SKM-1 (cell line): Measurements from ENCODE around the gene ZNF554.
"Not testable (repeated sequence)": the region's sequence is repeated elsewhere in the genome, so short reads cannot be mapped to it uniquely, and the experiment has no call there.

Source experiments
- DNase-seq: peaks from one replicate; lab custom pipeline; 2025; ENCODE audit not compliant: unreplicated experiment; lab: John Stamatoyannopoulos, UW

The ZNF554 gene

DNA sequence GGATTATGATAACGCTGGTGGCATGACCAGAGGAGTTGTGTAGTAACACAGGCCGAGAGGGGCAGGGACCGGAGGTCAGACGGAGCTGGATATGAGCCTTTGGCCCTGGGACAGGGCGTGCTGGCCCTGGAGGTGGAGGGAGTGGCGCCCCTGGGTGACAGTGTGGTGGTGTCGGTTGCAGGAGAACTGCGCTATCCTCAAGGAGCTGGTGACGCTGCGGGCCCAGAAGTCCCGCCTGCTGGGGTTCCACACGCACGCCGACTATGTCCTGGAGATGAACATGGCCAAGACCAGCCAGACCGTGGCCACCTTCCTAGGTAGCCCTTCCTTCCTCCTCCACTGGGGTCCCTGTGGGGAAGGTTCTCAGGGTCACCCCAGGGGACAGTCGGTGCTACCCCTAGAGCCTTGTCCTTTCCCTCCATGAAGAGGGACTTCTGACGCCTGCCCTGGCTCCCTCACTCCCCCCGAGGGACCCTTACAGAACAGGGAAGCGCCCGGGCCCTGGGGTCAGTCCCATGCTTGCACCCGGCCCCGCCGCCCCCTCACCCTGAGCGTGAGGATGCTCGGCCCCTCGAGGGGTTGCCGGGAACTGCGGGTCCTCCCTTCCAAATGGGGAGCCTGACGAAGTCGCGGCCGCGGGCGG lies 12.8 kb upstream of the ZNF554 start:
- no peak for DNase-seq

DNA sequence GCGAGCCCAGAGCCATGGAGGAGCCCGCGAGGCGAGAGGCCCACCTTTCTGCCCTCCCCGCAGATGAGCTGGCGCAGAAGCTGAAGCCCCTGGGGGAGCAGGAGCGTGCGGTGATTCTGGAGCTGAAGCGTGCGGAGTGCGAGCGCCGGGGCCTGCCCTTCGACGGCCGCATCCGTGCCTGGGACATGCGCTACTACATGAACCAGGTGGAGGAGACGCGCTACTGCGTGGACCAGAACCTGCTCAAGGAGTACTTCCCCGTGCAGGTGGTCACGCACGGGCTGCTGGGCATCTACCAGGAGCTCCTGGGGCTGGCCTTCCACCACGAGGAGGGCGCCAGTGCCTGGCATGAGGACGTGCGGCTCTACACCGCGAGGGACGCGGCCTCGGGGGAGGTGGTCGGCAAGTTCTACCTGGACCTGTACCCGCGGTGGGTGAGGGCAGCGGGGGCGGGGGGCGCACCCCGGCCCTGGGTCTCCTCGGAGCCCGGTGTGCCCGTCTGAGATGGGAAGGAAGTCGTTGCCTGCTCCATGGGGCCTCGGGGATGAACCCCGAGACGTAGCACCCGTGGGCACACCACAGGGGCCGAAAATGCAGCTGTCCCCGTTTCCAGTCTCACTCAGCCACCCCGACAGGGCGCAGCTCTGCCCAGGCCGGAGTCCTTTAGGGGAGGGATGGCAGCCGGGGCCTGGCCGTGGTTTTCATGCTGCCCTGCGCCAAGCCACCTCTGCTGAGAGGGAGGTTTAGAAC lies 12.1 kb upstream of the ZNF554 start:
- no peak for DNase-seq

DNA sequence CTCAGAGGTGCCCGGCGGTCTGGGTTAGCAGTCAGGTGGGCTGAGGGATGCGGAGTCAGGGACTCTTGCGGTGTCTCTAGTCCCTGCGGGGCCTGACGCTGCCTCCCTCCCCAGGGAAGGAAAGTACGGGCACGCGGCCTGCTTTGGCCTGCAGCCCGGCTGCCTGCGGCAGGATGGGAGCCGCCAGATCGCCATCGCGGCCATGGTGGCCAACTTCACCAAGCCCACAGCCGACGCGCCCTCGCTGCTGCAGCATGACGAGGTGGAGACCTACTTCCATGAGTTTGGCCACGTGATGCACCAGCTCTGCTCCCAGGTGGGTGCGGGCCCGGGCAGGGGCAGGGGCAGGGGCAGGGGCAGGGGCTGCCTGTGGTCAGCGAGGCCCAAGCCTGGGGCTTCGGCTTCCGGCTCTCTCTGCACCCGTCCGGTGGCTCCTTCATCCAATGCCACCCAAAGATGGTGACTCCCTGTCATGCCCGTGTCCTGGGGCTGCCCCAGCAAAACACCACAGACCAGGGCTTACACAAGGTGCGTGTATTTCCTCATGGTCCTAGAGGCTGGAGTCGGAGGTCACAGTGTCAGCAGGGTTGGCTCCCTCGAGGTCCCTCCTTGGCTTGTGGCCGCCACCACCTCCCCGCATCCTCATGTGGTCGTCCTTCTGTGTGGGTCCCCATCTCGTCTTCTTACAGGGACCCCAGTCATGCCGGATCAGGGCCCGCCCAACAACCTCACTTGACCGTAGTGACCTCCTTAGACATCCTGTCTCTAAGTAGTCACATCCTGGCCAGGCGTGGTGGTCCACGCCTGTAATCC lies 11.3 kb upstream of the ZNF554 start:
- DNase-seq, result no peak

DNA sequence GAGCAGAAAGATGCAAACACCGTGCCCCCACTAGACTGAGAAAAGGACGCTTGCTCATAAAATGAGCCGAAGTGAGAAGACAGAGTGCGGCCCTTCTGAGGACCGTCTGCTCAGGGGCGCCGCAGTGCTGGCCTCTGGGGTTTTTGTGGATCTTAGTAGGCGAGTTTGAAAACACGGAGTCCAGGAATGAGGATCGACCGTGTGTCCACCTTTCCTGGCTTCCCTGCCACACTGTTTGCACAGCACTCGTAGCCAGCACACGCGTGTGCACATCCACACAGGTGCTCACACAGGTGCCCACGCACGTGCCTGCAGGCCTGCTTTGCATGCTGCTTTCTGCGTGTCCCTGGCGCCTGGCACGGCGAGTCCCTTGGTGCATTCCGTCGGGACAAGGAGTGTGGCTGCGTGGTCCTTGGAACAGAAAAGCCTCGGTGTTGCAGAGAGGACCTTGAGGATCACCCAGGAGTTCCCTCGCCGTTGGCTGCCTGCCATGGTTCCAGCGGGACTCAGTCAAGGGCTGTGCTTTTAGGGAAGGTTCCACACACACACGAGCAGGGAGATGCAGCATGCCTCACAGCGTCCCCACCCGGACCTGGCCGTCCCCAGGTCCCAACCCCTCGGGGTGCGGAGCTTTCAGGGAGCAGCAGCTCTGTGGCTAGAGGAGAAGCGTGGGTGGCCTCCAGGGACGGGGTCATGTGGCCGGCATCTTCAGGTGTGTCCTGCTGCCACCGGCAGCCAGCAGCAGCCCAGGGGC lies 10.1 kb upstream of the ZNF554 start:
- no peak for DNase-seq

DNA sequence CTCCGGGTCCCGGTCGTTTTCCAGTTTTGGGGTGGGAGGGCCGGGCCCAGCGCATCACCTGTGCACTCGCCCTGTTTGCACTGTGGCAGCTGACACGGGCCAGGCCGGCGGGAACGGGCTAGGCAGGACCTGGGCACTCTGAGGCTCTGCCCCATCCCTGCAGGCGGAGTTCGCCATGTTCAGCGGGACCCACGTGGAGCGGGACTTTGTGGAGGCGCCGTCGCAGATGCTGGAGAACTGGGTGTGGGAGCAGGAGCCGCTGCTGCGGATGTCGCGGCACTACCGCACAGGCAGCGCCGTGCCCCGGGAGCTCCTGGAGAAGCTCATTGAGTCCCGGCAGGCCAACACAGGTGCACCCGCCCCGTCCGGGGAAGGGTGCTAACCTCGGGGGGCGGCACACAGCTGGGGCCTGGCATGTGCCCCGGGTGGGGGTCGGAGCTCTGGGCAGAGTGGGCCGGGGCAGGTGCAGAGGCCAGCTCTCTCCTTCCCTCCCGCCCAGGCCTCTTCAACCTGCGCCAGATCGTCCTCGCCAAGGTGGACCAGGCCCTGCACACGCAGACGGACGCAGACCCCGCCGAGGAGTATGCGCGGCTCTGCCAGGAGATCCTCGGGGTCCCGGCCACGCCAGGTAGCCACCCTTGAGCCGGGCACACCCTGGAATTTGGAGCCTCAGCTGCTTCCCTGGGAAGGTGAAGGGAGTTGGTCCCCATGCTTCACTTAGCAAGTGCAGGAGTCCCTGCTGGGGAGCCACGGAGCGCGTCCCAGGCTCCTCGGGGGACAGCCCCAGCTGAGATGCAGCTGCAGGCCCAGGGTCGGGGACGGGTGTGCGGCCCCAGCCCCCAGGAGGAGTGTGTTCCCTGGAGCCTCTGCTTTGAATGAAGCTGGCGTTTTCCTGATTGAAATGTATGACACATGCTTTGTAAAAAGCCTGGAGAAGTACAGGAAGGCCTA lies 9.3 kb upstream of the ZNF554 start:
- DNase-seq, result no peak

DNA sequence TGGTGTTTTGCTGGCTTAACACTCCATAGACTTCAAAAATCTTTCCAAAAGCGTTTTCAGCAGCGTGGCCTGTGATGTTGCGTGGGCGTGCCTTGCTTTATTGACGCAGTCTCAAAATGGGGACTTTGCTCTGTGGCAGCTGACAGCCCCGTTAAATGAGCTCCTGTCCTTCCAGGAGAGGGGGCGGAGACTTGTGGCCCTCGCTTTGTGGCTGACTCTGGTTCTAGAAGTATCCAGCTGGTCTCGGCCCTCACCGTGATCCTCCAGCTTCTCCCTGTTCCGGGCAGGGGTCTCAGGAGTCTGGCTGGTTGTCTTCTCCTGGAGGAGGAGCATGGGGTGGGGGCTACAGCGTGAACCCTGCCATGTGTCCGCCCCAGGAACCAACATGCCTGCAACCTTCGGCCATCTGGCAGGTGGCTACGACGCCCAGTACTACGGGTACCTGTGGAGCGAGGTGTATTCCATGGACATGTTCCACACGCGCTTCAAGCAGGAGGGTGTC lies 8.4 kb upstream of the ZNF554 start:
- no peak for DNase-seq

DNA sequence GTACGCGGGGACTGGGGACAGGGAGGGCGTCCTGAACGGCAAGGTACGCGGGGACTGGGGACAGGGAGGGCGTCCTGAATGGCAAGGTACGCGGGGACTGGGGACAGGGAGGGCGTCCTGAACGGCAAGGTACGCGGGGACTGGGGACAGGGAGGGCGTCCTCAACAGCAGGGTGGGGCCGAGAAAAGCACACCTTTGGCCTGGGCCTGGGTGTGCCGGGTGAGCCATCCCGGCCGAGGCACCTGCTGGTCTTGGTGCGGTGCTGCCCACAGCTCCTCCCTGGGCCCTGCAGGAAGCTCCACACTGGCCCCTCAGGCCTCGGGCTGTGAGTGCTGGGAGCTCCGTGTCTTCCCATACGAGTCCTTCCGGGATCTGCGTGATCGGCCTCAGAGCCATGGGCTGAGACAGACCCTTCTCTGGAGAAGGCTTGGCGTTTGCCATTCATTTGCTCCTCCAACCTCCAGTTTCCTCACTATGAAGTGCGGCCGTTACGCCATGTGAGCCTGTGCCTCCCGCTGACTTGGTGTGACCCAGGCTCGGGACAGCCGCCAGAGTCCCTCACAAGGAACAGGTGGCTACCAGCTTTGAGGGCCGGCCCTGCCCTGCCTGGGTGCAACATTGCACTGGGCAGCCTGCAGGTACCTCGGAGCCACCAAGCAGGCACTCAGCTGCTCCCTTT lies 7.8 kb upstream of the ZNF554 start:
- DNase-seq, result no peak

DNA sequence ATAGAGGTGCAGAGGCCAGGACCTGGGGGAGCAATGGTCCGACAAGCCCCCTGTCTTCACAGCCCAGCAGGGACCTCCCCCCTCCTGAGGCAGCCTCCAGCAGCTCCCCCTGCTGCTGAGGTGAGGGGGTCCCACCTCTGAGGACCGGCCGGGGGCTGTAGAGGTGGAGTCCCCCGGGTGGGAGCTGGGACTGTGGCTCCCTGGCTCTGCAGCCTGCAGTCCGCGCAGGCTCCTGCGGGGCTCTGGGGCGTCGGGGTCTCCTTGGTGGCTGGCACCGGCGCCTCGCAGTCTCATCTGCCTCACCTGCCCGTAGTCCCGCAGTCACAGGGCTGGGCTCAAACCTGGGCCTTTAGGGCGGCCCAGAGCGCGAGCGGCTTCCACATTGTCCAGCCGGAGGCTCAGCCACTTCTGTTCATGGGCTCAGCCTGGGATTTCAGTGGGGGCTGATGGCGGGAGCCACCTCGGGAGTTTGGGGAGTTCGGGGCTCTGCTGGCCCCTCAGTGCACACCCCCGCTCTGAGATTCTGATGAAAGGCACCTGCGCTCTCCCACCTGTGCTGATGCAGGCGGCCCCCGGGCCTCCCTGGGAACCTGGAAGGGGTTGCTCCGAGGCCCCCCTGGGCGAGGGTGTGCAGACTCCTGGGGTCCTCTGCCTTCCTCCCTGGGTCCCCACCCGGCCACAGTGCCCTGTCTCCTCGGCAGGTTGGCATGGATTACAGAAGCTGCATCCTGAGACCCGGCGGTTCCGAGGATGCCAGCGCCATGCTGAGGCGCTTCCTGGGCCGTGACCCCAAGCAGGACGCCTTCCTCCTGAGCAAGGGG lies 7.0 kb upstream of the ZNF554 start:
- no peak for DNase-seq

DNA sequence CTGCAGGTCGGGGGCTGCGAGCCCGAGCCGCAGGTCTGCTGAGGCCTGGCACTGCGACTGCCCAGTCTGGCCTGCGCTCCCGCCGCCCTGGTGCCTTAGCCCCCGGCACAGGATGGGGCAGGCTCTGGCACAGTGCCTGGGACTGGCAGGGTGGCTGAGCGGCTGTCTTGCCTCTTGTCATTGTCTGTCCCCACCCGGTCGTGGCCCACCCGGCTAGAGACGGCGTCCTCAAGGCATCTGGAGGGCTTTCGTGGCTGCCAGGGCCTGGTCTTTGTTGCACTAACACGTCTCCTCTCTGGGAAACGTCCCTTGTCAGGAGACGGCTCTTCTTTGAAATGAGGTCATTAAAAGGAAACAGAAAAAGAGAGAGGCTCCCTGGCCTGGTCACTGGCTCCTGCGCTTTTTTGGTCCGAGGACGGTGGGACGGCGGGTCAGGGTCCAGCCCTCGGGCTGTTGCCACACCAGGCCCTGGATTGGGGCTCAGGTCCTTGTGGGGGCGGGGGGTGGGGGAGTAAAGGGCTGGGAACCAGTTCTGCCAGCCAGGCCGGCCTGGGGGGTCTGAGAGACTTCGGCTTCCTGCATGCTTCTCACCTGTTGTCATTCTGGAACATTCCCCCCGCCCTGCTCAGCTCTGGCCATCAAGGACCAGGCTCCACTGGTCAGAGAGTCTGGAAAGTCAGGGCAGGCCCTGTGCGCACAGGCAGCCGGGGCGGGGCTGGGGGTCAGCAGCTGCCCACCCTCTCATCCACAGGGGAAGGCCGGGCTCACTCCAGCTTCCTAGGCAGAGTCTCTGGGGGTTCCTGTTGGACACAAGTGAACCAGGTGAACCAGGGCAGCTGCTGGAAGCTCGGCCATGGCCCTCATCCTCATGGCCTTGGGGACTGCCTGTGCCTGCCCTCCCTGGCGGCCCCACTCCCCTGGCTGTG lies 6.2 kb upstream of the ZNF554 start:
- DNase-seq, result no peak

DNA sequence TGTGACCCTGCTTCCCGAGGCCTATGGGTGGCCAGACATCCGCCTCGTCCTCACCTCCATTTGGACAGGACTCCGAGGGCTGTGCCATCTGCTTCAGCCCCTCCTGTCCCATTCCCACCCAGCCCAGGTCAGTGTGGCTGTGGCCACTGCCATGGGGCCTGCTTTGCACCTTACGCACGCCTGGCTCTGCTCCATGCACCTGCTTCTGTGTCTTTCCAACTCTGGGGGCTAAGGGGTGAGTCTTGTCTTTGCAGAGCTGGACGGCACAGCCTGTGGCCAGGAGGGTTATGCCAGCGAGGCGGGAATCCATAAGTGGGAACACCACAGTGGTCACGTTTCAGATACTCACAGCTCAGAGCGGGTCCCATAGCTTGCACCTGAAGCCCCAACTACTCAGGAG lies 5.2 kb upstream of the ZNF554 start:
- DNase-seq, result no peak

DNA sequence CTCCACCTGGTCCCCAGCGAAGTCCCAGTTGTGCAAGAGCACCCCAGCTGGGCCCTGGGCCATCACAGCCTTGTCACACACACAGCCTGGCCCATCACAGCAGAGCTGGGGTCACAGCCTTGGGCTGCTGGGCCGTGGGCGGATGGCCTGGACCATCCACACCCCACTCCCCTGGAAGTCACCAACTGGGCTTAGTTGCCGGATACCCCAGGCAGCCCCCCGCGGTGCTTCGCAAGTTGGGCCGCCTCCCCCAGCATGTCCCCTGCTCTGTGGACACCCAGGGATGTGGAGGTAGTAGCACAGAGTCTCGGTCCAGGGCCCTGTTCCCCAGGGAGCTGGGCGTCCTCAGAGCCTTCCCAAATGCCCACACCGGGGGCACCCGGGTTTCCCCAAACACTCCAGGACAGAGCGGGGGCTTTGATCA lies 4.5 kb upstream of the ZNF554 start:
- no peak for DNase-seq

DNA sequence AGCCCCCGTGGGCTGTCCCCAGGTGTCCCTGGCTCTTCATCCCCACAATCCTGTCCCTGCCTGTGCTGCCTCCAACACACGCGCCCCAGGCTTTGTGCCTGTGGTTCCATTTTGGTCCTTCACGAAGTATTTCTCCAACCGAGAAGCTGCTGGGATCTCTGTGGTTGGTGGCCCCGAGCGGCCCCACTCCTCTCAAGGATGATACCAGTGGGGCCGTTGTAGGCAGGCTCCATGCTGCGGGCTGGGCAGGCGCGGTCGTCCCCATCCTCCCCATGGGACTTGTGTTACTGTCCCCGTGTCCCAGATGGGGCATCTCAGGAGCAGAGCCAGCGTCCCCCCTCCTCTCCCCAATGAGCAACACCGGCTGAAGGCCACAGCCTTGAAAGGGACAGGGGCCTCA lies 3.7 kb upstream of the ZNF554 start:
- DNase-seq, result no peak

DNA sequence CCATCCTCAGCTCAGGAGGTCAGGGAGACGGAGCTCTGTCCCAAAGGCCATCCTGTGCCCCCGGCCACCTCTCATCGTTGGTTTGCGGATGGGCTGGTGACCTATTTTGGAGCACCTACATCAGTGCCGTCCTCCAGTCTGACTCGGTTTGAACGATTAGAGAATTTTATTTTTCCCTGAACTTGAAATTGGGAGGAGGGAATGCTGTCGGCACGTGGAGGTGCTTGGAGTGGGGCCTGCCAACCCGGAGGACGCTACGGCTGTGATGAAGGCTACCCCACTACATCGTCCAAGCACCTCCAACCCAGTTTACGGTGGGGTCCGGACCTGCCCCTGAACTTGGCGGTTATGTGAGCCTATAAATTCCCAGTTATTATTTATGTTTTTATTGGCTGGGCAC lies 3.0 kb upstream of the ZNF554 start:
- DNase-seq, result no peak

DNA sequence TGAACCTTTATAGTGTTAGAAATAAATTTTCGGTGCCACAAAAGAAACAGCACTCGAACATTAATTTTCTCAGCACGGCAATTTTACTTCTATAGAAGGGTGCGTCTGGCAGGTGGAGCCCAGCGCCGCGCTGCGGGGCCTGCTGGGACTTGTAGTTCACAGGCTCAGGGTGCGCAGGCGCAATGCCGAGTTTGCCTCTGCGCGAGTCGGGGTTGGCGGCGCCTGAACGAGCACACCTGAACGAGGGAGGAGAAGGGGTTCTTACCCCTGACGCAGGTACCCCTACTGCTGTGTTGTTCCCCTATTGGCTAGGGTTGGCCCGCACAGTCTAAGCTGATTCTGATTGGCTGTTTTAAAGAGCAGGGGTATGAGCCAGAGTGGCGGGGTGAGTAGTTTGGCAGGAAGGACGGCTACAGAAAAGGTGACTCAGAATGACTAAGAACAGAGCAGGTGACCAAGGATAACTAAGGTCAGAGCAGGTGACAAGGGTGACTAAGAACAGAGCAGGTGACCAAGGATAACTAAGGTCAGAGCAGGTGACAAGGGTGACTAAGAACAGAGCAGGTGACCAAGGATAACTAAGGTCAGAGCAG lies 2.3 kb upstream of the ZNF554 start:
- DNase-seq, result not testable (repeated sequence)

DNA sequence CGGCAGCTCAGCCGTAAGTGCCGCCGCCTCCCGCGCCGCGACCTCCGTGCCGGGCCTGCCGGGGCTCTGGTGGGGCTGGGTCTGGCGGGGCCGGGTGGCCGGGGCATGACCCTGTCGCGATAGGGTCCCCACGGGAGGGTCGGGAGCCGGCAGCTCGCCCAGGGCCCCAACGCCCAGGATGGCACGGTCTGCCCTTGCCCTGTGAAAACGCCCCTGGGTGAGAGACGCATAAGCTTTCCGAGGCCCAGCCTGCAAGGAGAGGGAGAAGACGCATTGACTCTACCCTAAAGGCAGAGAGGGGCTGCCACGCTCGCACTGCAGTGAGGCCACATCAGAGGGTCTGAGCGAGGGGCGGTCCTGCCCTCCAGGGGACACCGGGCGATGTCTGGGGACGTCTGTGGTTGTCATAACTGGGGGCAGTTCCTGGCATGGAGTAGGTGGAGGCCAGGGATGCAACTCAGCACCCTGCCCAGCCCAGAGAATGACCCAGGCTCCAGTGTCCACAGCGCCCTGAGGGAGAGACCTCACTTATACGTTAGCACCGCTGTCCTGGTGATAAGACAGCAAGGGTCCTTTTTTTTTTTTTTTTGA lies 539 bp downstream of the ZNF554 start:
- DNase-seq, result no peak

DNA sequence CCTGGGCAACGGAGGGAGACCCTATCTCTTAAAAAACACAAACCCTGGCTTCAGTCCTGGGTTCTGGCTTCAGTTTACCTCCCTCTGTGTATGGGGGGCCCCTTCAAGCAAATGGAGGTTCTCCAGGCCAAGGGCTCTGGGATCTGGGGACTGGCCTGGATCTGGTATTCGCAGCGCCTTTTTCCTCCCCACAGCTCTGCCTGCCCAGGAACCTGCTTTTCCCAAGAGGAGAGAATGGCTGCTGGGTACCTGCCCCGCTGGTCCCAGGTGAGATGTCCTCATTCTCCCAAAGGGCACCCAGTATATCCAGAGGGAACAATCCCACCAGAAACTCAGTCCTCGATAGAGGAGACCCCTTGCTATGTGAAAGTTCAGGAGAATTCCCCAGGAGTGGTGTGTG lies 3.2 kb downstream of the ZNF554 start:
- DNase-seq, result no peak

DNA sequence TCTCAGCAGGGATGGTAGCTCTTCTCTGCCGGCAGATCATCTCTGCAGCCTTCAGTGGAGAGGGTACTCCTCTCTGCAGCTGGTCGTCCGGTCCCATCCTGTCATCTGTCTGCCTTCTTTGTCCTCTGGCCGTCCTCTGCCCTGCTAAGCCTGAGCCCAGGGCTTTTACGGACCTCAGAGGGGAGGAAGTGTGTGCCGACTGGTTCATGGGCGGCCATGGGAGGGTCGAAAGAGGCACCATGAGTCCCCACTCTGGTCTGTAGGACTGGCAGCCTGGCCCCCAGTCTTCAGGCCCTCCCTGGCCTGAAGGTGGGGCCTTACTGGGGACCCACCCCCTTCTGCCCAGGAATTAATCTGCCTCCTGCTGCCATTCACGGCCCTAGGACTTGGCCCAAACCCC lies 4.0 kb downstream of the ZNF554 start:
- DNase-seq, result no peak
